Left forelimb (tissue), 1 donor: ENCODE measurements around the gene ABCC1.
"Not testable (repeated sequence)": the region's sequence is repeated elsewhere in the genome, so short reads cannot be mapped to it uniquely, and the experiment has no call there.

Source experiments
- DNase-seq: peaks from one replicate; pipeline ENCODE4 v3.0.0-alpha.2; 2018; ENCODE audit warnings: low spot score

The ABCC1 gene

DNA sequence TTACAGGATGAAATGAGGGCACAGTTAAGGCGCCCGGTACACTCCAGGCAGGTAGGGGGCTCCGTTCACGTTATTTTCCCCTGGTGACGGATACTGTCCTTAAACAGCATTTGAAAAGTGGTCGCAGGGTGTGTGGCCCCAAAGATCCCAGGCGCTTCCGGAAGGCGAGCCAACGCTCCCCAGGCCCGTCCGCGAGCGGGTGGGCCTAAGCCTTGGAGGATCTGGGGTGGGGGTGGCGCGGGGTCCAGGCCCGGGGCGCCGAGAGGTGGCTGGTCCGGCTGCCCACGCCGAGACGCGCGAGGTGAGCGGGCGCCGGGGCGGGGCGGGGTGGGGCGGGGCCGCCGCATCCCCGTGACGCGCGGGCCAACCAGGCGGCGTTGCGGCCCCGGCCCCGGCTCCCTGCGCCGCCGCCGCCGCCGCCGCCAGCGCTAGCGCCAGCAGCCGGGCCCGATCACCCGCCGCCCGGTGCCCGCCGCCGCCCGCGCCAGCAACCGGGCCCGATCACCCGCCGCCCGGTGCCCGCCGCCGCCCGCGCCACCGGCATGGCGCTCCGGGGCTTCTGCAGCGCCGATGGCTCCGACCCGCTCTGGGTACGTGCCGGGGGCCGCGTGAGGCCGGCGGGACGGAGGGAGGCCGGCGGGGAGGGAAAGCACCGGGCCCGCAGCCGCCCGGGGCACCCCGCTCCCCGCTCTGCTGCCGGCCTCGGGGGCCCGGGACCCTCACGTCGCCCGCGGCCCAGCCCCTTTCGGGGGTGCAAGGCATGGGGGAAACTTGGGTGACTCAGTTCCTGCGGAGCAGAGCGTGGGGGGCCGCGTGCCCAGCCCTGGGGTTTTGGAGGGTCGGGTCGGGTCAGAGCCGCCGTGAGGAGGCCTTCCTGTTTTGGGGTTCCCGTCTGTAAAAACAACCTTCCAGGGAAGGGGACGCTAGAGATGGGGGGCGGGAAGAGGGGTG, at the start of gene ABCC1:
ABCC1 (plus strand) TSS at position 407 of the 951 bp plus-strand sequence; CDS start at position 543, 136 bp downstream.
- DNase-seq = no peak

DNA sequence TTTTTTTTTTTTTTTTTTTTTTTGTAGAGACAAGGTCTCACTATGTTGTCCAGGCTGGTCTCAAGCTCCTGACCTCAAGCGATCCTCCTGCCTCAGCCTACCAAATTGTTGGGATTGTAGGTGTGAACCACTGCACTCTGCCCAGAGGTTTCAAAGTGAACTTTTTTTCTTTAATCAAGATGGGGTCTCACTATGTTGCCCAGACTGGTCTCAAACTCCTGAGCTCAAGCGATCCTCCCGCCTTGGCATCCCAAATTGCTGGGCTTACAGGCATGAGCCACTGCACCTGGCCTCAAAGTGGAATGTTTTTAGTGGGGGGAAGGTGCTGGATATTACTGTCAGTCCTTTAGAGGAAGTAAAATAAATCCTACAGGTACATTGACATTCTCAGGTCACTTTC, 49.1 kb upstream of the ABCC1 start:
- DNase-seq = no peak

DNA sequence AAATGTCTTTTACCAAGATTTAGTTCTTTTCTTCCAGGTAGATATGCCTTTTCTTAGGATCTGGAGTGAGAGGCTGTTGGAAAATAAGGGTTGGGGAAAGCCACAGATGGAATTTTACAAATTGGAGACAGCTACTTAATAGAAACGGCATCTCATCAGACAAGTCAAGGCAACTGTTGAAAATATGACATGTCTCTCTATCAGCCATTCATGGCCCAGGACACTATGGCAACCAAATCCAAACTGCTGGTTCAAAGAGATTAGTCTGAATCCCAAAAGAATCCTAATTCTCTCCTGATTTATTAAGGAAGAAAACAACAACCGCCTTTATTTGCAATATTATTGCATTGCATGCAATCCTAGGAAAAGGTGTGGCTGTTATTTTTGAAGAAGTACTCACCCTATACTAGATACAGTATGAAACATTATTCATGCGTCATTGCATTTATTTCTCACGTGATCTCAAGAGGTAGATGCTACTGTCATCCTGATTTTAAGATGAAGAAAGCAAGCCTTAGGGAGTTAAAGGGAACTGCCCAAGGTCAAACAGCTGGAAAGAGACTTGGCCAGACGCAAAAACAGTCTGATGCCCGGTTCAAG, 48.4 kb upstream of the ABCC1 start:
- DNase-seq = no peak

DNA sequence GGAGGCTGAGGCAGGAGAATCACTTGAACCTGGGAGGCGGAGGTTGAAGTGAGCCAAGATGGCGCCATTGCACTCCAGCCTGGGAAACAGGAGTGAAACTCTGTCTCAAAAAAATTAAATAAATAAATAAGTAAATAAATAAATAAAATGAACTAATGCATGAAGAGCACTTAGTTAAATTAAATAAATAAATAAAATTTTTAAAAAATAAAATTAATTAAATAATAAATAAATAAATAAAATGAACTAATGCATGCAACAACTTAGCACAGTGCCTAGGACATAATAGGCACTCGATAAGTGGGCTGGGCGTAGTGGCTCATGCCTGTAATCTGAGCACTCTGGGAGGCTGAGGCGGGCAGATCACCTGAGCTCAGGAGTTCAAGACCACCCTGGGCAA, 45.5 kb upstream of the ABCC1 start:
- DNase-seq = no peak

DNA sequence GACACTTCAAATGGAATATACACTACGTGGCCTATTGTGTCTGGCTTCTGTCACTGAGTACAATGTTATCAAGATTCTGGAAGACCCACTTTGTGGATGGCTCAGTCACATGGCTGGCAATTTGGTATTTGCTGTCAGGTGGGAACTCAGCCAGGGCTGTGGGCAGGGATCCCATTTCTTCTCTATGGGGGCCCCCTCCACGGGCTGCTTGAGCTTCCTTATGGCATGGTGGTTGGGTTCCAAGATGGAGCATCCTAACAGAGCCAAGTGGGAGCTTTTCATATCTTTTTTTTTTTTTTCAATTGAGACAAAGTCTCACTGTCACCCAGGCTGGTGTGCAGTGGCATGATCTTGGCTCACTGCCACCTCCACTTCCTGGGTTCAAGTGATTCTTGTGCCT, 43.0 kb upstream of the ABCC1 start:
- DNase-seq = no peak

GRCh38 chr16:15907863-15908478, 41.4 kb upstream of the ABCC1 start:
- no peak for DNase-seq

DNA sequence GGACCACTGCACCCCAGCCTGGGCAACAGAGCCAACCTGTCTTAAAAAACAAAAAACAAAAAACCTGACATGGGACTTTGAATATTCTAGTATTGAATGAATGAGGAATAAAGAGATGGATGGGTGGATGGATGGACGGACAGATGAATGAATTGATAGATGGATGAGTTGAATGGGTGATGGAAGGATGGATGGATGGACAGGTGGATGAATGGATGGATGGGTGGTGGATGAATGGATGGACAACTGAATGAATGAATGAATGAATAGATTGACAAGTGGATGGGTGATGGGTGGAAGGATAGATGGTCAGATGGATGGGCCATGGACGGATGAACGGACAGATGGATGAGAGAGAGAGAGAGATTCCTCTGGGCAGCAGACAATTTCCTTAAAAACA, 38.2 kb upstream of the ABCC1 start:
- DNase-seq = no peak

DNA sequence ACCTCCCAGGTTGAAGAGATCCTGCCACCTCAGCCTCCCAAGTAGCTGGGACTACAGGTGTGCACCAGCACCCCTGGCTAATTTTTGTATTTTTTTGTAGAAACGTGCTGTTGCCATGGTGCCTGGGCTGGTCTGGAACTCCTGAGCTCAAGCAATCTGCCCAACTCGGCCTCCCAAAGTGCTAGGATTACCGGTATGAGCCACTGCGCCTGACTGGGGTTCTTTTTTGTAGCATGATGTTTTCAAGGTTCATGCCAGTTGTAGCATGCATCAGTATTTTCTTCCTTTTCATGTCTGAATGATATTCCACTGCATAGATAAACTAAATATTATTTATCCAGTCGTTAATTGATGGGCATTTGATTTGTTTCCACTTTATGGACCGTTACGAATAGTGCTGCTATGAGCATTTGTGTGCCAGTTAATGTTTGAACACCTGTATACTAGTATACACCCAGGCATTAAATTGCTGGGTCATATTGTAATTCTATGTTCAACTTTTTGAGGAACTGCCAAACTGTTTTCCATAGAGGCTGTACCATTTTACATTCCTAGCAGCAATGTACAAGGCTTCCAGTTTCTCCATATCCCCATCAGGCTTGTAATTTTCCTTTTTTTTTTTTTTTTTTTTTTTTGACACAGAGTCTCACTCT, 36.2 kb upstream of the ABCC1 start:
- DNase-seq = no peak

GRCh38 chr16:15915555-15916081, 33.8 kb upstream of the ABCC1 start:
- no peak for DNase-seq

DNA sequence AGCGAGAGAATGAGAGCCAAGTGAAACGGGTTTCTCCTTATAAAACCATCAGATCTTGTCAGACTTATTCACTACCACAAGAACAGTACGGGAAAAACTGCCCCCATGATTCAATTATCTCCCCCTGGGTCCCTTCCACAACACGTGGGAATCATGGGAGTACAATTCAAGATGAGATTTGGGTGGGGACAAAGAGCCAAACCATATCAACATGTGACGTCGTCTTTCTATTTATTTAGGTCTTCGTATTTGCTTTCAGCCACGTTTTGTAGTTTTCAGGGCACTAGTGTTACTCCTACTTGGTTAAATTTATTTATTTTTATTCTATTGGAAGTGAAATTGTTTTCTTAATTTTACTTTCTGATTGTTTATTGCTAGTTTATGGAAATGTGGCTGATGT, 33.1 kb upstream of the ABCC1 start:
- DNase-seq = no peak

DNA sequence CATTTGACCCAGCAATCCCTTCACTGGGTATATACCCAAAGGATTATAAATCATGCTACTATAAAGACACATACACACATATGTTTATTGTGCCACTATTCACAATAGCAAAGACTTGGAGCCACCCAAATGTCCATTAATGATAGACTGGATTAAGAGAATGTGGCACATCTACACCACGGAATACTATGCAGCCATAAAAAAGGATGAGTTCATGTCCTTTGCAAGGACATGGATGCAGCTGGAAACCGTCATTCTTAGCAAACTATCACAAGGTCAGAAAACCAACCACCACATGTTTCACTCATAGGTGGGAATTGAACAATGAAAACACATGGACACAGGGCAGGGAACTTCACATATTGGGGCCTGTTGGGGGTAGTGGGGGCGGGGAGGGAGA, 31.1 kb upstream of the ABCC1 start:
- not testable (repeated sequence) for DNase-seq

DNA sequence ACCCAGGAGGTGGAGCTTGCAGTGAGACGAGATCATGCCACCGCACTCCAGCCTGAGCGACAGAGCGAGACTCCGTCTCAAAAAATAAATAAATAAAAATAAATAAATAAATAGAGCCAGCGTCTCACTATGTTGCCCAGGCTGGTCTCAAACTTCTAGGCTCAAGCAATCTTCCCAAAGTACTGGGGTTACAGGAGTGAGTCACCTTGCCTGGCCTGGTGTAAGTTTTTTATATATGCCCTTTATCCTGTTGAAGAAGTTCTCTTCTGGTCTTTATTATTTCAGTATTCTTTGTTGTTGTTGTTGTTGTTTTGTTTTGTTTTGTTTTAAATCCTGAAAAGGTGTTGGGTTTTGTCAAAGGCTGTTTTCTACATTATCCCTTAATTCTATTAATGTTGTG, 30.1 kb upstream of the ABCC1 start:
- DNase-seq = no peak

GRCh38 chr16:15924996-15925395, 24.4 kb upstream of the ABCC1 start:
- no peak for DNase-seq

DNA sequence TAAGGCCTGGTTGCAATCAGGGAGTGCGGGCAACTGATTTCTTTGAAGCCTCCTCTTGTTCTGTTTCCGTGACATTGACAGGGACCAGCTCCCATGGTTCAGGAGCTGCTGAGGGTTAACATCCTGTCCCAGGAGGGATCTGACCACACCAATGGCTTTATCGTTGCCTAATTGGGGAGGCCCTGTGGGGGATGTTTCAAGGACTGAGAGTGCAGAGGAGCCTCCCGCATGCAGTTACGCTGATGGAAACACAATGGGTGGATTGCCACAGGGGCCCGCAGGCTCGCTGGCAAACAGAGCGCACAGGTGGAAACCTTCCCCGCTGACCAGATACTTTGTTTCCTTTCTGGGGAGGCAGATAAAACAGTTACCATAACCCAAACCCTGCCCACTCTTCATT, 23.8 kb upstream of the ABCC1 start:
- no peak for DNase-seq

DNA sequence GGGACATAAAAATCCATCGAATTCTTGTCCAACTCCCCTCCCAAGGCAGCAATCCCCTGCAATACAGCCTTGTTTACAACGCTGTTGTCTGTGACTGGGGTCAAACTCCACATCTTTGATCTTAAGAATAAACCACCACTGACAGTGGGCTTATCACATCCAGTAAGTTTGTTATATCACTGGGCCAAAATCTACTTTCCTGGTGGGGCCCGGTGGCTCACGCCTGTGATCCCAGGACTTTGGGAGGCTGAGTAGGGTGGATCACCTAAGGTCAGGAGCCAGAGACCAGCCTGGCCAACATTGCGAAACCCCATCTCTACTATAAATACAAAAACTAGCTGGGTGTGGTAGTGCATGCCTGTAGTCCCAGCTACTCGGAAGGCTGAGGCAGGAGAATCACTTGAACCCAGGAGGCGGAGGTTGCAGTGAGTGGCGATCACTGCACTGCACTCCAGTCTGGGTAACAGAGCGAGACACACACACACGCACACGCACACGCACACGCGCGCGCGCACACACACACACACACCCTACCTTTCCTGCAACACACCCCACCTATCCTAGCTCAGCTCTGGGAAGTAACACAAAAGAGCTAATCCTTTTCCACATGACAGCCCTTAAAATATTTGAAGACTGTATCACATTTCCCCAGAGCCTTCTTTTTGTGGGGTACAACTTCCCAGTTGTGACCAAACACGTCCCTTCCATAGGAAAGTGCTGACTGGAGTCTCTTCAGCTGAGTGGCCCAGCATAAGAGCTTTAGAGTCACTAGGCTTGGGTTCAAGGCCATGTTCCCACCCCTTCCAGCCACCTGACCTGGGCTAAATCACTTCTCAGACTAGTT, 20.9 kb upstream of the ABCC1 start:
- DNase-seq = no peak

GRCh38 chr16:15932939-15933338, 16.5 kb upstream of the ABCC1 start:
- DNase-seq = no peak

DNA sequence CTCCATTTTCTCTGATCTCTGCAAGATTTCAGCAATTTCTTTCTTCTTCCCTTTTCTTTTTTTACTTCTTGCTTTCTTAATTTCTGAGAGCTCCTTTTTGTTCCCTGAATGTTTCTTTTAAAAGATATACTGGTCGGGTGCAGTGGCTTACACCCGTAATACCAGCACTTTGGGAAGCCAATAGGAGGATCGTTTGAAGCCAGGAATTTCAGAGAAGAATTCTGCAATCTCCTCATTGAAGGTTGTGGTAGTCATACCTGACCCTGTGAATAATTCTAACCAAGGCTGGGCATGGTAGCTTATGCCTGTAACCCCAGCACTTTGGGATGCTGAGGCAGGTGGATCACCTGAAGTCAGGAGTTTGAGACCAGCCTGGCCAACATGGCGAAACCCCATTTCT, 15.6 kb upstream of the ABCC1 start:
- no peak for DNase-seq

GRCh38 chr16:15934991-15935390, 14.4 kb upstream of the ABCC1 start:
- no peak for DNase-seq

DNA sequence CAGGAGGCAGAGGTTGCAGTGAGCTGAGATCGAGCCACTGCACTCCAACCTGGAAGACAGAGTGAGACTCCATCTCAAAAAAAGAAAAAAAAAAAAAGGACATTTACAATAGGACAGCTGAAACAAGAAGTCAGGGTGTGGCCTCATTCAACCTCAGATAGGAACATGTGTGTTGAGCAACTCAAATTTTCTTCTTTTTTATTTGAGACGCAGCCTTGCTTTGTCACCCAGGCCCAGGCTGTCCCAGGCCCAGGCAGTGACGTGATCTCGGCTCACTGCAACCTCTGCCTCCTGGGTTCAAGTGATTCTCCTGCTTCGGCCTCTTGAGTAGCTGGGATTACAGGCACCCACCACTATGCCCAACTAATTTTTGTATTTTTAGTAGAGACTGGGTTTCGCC, 12.6 kb upstream of the ABCC1 start:
- DNase-seq = not testable (repeated sequence)

- no peak for DNase-seq
Measured at GRCh38 chr16:15942931-15943690, 6.3 kb upstream of the ABCC1 start.
